ENCODE results near the gene RYR2.
"Not testable (repeated sequence)": the region's sequence is repeated elsewhere in the genome, so short reads cannot be mapped to it uniquely, and the experiment has no call there.

RYR2 gene

GRCh38 chr1:237091691-237092090 lies 49.7 kb downstream of the RYR2 start:
- DNase-seq: no peak

GRCh38 chr1:237093691-237094090 lies 51.7 kb downstream of the RYR2 start:
- DNase-seq: no peak

DNA sequence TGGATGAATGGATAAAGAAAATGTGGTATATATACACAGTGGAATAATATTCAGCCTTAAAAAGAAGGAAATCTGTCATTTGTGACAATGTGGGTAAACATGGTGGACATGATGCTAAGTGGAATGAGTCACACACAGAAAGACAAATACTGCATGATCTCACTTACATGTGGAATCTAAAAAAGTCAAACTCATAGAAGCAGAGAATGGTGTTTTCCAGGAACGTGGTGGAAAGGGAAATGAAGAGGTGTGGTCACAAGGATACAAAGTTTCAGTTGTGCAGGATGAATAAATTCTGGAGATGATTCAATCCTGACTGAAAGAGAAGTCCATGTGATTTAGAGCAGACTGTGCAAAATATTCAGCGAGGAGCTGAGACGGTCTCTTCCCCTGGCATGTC lies 56.6 kb downstream of the RYR2 start:
- DNase-seq: no peak

- DNase-seq: no peak
Observed at GRCh38 chr1:237103021-237103420, 61.0 kb downstream of the RYR2 start.

GRCh38 chr1:237104096-237104495 lies 62.1 kb downstream of the RYR2 start:
- DNase-seq: no peak

GRCh38 chr1:237105826-237106225 lies 63.8 kb downstream of the RYR2 start:
- DNase-seq: no peak

- DNase-seq: no peak
Observed at GRCh38 chr1:237108297-237109040, 66.5 kb downstream of the RYR2 start.

GRCh38 chr1:237111807-237112206 lies 69.8 kb downstream of the RYR2 start:
- no peak for DNase-seq

- no peak for DNase-seq
Observed at GRCh38 chr1:237112663-237113062, 70.7 kb downstream of the RYR2 start.

GRCh38 chr1:237115035-237115434 lies 73.1 kb downstream of the RYR2 start:
- DNase-seq: no peak

GRCh38 chr1:237119091-237119490 lies 77.1 kb downstream of the RYR2 start:
- no peak for DNase-seq

DNA sequence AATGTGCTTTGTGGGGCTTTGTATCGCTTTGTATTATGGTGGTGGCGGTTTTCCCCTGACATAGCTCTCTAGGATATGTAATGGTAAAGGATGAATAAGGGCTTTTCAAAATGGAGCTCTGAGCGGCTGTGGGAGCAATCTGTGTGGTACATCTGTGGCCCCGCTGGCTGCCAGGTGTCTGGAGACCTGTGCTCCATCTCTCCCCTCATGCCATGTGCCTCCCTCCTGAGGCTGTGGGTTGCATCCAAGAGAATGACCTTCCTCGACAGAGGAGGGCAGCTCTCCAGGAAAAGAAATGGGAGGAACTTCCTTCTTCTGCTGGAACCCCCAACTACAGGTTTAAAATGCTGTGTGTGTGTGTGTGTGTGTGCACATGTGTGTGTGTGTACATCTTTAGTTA lies 78.7 kb downstream of the RYR2 start:
- no peak for DNase-seq

DNA sequence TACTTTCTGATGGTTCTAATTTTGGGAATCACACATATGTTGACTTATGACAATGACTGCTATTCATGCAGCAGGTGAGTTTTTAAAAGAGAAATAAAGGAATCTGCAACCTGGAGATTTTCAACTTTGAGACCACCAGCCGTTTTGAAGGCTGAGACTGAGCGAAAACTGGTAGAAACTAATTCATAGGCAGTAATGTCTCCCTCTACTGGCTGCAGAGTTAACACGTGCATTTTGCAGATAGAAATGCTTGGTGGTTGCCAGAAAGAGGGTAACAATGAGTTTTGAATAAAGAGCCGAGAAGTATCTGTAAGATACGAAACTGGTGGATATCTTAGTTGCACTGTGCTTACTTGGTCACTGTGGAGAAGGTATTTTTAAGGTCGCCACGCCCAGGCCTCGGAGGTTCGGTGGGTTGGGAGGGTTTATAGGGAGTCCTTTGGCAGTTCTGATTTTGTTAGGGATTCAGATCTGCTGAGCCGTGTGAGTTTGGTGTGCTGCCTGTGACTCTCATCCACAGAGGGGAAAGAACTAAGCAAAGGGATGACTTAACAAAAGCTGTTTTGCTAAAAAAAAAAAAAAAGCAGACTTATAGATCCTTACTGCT lies 83.0 kb downstream of the RYR2 start:
- DNase-seq: no peak

DNA sequence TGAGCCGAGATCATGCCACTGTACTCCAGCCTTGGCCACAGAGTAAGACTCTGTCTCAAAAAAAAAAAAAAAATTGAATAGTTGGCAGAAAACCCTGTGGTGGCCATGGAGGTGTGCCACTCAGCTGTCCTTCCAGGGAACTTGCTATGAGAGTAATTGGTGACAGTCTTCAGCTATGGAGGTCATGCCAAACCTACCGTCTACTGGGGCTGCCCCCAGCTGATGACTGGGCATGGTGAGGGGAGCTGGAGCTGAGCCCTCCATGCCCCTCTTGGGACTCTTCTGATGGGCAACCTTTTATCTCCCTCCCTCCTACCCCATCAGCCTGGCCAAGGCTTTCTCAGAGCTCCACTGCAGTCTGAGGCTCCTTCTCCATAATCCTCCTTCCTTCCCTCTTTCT lies 84.2 kb downstream of the RYR2 start:
- DNase-seq: no peak

DNA sequence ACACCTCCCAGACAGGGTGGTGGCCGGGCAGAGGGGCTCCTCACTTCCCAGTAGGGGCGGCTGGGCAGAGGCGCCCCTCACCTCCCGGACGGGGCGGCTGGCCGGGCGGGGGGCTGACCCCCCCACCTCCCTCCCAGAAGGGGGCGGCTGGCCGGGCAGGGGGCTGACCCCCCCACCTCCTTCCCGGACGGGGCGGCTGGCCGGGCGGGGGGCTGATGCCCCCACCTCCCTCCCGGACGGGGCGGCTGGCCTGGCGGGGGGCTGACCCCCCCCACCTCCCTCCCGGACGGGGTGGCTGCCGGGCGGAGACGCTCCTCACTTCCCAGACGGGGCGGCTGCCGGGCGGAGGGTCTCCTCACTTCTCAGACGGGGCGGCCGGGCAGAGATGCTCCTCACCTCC lies 85.3 kb downstream of the RYR2 start:
- DNase-seq: not testable (repeated sequence)

GRCh38 chr1:237133921-237134320 lies 91.9 kb downstream of the RYR2 start:
- DNase-seq: no peak

- DNase-seq: no peak
Observed at GRCh38 chr1:237134929-237135328, 92.9 kb downstream of the RYR2 start.

DNA sequence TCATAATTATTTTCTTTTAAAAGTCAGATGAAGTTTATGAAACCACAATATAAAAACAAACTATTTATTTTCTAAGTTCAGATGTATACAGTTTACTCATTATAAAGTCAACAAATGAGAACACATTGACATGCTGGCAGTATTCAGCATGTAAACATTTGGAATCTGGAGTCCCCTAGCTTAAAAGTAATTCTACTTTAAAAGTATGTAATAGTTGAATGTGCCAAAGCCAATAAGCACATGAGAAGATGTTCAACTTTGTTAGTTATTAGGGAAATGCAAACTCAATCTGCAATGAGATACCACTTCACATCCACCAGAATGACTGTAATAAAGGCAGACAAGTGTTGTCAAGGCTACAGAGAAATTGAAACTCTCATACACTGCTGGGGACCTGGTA lies 96.6 kb downstream of the RYR2 start:
- DNase-seq: no peak

- DNase-seq: no peak
Observed at GRCh38 chr1:237139732-237140131, 97.7 kb downstream of the RYR2 start.

GRCh38 chr1:237140986-237141385 lies 99.0 kb downstream of the RYR2 start:
- no peak for DNase-seq

GRCh38 chr1:237141502-237141901 lies 99.5 kb downstream of the RYR2 start:
- no peak for DNase-seq

- DNase-seq: no peak
Observed at GRCh38 chr1:237145379-237146135, 103.6 kb downstream of the RYR2 start.

DNA sequence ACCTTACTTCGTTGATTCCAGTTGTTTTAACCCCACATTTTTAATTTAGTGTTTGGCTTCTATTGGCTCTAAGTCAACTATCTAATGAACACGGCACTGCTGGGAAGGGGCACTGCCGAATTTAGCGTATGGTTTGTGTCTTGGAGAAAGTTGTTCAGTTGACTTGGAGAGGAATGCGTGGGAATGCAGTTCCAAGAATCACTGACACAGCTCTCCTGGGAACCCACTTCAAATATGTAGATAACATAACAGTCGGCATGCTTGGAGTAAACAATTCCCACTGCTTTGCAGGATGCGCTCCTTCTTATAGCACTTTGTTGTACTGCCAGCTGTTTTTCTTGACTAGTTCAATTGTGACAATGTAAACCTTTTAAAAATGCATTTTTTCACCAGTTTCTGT lies 104.3 kb downstream of the RYR2 start:
- no peak for DNase-seq

DNA sequence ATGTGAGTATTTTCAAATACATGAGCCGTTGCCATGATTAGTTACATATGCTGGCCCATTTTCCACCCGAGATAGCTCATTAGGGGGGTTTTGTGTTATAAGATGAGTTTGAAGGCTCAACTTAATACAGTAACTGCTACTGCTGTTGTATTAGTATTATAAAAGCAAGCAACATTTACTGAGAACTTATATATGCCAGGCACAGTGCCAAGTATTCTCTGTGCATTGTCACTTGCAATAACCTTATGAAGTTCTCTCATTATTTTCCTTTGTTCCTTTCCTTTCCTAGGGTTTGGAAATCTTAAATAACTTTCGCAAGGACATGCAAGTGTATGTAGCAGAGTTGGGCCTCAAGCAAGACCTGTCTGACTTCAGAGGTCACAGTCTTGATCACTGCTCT lies 107.9 kb downstream of the RYR2 start:
- no peak for DNase-seq

Data from HCEC 1CT (cell line).